T follicular helper cell (primary cell): ENCODE measurements around the gene SPATS2L.
A peak's percentile ranks its signal among the peaks of the same experiment; 100 is the strongest.

Experiments used
- DNase-seq: peaks from one replicate; pipeline ENCODE4 v3.0.0-alpha.2; 2020; ENCODE audit warnings: low read depth

The SPATS2L gene

DNA sequence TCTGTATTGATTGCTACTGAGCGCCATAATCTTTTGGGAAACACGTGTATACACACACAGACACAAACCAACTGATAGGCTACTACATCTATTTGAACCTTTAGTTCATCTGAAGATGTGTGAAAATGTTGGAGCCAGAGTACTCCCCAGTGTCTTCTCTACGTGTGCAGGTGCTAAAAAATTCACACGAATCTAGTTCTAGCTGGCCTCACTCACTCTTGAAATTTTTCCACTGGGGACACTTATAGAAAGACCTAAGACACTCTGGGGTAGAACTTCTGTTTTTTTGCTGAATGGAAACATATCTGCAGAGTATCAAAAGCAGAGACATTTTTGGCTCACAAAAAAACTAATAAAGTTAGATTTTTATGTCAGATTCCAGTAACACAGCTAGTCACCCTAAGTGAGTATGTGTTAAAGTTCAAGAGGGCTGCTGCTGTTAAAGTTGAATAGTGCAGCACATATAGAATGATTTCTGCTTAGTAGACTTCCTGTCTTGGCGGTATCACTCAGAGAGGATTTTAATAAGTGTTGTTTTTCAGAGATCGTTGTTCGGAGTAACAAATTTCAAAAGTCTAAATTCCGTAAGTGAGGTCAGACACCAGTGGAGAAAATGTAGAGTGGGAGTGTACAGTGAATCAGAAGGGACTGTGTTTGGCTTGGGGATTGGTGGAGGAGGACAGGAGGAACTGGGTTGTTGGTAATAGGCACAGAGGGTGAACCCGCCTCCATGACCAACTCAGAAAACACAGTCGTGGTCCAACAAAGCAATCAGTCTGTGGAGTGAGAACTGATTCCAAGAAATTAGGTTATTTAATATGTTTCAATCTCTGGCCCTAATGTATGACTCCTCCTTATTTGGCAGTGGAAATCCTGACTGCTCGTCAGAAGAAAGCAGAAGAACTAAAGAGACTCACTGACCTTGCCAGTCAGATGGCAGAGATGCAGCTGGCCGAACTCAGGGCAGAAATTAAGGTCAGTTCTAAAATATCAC is 160.2 kb downstream of the SPATS2L start:
- DNase-seq: peak; percentile 7

DNA sequence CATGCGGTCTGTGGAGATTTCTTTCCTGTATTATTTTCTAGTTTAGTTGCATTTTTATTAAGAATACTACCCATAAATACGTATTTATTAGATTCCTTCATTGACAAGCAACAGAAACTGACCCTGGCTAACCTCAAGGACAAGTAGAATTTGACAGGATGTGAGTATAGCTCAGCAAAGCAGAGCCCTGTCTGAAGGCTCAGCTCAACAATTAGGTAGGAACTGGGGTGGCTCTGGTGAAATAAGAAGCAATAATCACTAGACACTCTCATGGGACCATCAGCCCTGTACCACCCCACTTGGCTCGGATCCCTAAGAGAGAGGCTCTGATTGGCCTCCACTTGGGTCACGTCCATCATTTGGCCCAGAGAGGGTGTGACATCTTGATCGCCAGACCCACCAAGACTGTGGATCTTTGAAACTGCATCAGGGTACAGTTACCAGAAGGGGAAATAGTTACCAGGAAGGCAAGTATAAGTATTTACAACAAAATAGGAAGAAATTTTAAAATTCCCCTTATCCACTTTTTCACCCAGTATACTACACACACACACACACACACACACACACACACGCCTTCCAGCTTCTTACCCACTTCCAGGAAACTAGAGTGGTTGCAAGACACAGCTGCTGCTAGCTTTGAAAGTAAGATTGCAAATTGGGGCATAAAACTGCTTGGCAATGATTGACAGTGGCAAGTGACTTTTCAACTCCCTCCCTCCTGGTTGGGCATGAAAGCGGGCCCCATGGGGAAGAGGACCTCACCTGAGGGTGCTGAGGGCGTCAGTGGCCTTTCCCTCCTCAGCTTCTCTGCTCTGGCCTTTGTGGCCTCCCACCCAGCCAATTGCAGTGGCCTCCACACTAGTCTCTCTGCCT is 161.6 kb downstream of the SPATS2L start:
- DNase-seq: no peak

GRCh38 chr2:200469708-200470211 is 163.3 kb downstream of the SPATS2L start:
- no peak for DNase-seq

GRCh38 chr2:200470230-200470629 is 163.7 kb downstream of the SPATS2L start:
- no peak for DNase-seq

- peak; percentile 18 for DNase-seq
Observed at GRCh38 chr2:200471324-200471848, 164.9 kb downstream of the SPATS2L start.

DNA sequence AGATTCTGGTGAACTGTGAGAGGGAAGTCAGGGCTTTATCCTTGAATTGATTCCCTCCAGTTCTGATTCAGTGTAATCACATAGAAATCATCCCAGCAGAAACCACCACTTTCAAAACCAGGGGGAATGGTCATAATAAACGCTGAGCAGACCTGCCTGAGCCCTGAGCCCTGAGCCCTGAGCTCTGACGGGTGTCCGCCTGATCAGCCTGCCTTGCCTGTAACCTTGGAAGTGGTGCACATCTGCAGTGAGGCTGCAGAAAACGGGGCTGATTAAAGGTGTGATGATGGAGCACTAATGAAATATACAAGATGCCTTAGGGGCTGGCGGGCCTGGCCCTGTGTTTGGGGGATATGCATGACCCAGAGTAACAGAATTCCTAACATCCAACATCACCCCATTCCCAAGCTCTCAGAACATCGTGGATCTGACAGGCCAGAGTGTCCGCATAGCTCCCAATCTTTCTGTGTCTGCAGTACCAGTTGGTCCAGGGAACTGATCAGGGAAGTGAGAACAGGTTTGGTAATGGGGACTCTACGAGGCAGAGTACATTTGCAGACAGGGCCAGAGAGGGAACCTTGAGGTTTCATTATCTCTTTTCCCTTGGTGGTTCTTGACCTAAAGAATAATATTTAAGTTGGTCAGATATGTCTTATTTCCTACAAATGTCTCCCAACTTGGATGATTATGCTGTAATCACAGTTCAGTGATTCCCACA is 165.6 kb downstream of the SPATS2L start:
- no peak for DNase-seq

GRCh38 chr2:200472853-200473464 is 166.5 kb downstream of the SPATS2L start:
- DNase-seq: no peak

DNA sequence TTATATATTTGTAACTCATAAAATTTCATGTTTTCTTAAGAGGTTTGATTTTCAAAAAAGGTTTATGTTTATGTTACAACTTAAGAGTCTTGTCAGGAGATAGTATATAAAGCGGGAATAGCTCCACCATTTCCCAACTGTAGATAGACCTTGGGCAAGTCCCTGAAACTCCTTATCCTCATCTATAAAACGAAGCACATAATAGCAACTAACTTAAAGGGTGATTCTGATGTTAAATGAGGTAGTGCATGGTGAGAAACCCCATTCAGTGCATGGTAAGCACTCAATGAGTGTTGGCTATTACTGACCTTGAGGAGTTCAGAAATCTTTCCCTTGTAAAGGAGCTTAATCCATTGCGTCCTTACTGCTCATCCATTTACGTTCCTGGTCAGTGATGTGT is 169.3 kb downstream of the SPATS2L start:
- no peak for DNase-seq

DNA sequence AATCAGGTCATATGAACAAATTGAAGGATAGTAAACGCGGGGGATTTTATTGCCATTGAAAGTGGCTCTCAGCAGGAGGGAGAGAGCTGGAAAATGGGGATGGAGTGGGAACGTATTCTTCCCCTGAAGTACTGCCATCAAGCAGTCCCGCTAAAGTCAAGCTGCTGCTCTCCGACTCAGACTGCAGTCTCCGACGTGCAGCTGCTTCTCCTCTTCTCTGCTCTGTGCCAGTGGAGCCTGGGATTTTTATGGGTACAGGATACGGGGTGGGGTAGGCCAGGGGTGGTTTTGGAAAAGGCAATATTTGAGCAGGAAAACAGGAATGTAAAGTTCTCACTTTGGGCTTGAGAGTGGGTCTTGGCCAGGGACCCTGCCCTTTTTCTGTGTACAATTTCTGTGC is 170.3 kb downstream of the SPATS2L start:
- no peak for DNase-seq

GRCh38 chr2:200477667-200478131 is 171.2 kb downstream of the SPATS2L start:
- no peak for DNase-seq

DNA sequence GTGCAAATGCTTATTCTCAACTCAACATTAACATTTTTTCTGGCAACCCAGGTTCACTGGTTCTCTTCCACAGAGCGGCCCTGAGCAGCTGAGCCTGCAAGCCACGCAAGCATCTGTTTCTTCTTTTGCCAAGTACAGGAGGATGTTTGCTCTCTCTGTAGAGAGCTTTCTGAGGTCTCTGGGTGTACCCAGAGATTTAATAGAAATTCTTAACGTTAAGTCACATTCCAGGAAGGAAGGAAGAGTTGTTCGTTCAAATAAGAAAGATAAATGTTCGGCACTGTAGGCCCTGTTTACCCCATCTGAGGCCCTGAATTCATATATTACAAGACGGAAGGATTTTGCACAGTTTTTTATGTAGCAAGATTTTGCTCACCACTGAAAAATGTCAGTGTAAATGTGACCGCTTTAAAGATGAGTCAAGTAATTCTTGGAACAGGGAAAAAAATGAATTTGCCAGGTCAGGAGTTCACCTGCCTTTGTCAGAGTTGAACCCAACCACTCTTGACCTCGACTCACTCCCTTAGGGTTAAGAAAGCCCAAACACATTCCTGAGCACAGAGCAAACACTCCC is 173.3 kb downstream of the SPATS2L start:
- no peak for DNase-seq

DNA sequence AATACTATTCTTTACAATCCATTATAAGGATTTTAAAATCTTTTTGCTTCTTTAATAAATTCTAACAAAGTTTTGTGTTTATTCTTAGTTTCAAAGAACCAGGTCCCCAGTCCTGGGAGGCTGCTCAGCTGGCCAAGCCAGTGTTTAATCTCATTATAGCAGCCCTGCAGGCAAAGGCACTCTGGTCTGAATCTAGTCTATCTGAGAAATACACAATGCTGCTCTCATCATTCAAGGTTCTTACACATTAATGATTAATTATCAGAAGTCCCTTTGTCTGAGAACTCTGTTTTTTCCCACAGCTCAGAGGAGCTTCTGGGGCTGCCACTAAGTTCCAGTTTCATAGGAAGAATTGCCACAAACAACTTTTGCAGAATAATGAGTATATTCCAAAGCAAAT is 175.7 kb downstream of the SPATS2L start:
- DNase-seq: no peak

- DNase-seq: no peak
Observed at GRCh38 chr2:200483729-200484198, 177.3 kb downstream of the SPATS2L start.

- no peak for DNase-seq
Observed at GRCh38 chr2:200484934-200485333, 178.4 kb downstream of the SPATS2L start.

DNA sequence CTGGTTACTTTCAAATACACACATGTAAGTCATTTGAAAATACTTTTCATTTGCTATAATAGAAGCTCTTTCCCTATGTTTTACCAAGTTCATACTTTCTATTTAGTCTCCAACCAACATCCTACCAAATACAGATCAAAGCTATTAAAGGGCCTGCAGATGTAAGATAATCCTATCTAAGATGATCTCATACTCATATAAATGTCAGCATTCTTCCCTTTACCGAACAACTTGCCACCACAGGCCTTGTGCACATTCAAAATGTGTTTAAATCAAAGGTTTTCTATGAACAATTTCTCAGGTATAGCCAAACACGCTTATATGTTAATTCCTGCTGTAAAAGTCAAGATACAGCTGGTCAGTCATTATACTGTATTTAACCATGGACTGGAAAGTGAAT is 180.0 kb downstream of the SPATS2L start:
- DNase-seq: no peak

DNA sequence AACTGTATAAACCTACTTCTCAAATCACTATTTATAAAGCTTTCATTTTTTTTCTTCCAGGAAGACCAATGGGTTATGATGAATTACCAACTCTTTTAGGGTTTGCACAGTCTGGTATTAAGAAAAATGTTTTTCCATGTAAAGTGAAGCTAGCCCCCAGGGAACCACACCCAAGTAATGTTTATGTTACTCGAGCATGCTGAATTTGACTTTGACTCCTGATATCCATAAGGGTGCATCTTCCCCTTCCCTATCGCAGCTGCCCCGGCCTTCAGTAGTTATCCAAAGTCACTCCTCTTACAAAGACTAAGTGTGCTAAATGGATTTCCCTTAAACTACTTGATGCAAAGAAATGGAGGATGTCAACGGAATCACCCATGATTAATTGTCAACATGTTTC is 181.7 kb downstream of the SPATS2L start:
- DNase-seq: no peak

DNA sequence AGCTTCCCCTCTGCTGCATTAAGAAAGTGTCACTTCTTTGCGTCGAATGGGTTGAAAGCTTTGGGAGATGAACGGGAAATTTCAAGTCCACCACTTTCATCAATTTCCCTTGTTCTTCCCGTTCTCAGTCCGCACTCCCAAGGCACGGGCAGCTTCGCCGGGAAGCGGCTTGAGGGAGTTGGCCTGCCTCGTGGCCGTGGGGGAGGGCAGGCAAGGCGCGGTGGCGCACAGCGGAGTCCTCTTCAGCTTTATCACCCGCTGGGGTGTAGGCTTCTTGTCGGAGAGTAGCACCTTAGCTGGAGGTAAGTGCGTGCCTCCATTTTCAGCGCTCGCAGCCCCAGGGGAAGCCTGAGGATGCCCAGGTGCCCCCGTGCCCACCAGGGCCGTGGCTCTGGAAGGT is 183.5 kb downstream of the SPATS2L start:
- no peak for DNase-seq

GRCh38 chr2:200492656-200493055 is 186.2 kb downstream of the SPATS2L start:
- DNase-seq: no peak

DNA sequence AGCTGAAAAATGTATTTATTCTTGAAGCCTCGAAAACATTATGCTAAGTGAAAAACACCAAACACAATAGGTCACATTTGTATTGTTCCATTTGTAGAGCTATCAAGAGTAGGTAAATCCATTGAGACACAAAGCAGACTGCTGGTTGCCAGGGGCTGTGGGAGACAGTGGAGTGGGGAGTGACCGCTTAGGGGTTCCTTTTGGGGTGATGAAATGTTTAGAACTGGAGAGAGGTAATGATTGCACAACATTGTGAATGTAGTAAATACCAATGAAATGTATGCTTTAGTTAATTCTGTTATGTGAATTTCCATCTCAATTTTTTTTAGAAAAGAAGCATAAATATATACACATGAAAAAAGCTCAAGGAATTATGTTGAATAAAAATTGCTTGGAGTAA is 187.6 kb downstream of the SPATS2L start:
- no peak for DNase-seq

- no peak for DNase-seq
Observed at GRCh38 chr2:200496696-200497095, 190.2 kb downstream of the SPATS2L start.
